GM19438 (cell line): ENCODE data around the gene RANBP17.
"Not testable (repeated sequence)": the region's sequence is repeated elsewhere in the genome, so short reads cannot be mapped to it uniquely, and the experiment has no call there.

ENCODE experiments used
- ATAC-seq: cut with Tn5 transposase; IDR thresholded peaks from one replicate; pipeline ENCODE4 v1.9.1; 2021; ENCODE audit warnings: low read depth; ENCODE audit not compliant: unreplicated experiment

RANBP17 gene

DNA sequence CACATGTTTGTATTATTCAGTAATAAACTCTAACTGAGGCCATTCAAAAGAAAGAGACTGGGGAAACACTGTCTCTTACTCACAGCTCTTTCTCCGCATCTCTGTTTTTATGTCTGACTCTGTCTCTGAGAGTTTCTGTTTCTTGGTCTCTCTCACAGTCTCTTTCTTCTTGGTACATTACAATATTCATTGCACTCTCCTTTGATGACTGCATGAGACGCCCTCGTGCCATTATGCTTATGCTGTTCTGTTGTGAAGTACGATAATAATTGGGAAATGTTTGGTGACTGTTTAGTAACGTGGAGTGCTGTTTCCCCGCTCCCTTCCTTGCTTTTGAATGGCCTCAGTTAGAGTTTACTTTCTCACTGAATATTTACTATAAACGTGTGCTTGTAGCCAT, 421.9 kb downstream of the RANBP17 start:
- no peak for ATAC-seq

DNA sequence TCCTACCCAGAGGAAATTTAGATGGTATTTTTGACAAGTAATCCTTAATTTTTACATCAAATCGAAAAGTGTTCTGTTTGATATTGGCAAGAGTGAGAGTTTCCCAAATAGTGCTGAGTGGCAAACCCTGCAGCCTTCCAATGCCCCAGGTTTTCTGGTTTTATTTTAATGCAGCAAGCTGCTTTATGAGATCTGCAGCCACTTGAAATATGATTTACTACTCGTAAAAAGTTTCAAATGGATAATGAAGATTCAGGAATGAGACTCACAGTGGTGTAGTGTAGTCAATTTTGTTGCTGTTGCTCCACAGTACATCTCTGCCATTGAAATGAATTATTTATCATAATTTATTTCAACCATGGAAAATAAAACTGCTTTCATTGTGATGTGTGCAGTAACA, 423.6 kb downstream of the RANBP17 start:
- no peak for ATAC-seq

DNA sequence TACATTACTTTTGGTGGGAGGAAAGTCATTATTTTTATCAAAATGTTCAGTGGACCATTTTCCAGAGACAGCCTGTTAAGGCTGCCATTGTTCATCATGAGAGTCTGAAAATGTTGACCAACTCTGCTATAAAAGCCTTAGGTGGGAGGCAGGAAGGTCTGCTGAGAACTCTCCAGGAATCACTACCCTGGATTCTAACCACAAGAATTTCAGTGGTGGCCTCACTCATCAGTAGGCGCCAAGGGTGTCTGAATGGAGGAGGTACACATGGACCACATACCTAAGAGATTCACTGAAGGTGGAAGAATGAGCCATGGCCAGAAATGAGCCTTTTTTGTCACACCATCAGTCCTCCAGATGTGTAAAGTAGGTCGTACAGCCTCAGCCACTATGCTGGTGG, 426.2 kb downstream of the RANBP17 start:
- ATAC-seq, result no peak

DNA sequence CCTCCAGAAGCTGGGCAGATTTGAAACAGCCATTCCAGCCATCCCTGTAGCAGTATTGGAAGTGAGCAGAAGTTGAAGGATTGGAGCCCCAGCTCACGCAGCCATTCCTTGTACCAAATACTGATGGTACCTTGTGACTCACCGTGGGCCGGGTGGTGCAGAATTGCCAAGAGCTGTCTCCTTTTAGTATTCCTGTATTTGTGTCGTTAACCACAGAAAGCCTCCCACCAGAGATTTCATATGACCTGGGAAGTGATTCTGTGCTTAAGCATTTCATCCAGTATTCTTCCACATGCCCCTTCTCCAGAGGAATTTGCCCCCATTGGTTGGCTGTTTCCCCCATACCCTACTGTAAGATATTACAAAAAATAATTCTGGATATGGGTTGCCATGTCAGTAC, 429.6 kb downstream of the RANBP17 start:
- no peak for ATAC-seq

DNA sequence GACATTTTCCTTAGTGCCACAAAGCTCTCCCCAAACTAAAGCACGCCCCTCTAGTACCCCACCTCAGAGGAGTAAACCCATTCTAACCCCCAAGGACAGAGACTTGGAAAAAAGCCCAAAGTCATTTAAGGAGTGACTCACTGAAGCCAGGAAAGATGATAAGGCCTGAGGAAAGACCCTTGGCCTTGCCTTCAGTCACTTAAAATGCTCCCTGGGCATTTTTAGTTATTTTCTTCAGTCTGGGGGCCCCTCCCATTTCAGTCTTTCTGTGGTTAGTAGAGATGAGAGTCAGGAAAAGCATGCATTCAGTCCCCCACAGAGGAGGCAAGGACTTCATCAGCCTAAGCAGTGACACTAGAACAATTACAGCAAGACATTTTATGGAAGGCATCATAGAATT, 433.5 kb downstream of the RANBP17 start:
- ATAC-seq, result no peak

DNA sequence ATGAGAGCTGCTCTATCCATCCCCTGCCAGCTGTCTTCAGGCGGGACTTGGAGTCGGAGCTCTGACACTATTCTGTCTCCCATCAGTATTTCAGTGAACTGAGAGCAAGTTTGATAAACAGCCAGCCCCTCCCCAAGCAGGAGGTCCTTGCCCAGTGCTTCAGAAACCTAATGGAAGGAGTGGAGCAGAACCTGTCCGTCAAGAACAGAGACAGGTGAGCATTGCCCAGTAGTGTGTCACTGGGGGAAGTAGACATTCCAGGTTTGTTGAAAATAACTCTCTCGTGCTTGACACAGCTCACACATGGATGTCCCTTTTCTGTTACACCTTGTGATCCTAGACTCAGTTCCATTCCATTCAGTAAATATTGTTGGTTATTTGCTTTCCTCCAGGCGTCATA, 434.0 kb downstream of the RANBP17 start:
- no peak for ATAC-seq

DNA sequence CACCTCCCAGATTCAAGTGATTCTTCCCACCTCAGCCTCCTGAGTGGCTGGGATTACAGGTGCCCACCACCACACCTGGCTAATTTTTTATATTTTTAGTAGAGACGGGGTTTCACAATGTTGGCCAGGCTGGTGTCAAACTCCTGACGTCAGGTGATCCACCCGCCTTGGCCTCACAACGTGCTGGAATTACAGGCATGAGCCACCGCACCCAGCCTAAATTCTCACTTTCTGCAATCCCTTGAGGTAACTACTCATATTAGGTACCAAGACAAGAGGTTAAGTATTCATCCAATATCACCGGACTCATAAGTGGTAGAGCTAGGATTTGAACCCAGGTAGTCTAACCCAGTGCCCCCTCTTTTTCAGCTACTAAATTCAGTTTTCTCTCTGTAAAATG, 436.1 kb downstream of the RANBP17 start:
- not testable (repeated sequence) for ATAC-seq

DNA sequence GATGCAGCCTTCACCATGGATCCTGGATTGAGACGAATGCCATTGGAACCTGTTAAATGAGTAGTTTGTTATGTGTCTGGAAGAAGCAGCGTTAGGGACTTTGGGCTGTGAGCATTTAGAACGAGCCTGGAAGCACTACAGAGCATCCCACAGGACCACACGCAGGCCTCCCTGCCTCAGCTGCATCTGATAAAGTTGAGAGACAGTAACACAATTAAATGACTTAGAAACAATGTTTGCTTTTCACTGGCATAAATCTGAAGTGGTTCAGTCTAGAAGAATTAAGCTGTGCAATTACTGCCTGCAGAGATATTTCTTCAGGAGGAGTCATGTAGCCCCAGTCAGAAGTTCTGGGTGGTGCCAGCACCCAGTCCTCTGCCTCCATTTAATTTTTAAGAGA, 437.4 kb downstream of the RANBP17 start:
- no peak for ATAC-seq

DNA sequence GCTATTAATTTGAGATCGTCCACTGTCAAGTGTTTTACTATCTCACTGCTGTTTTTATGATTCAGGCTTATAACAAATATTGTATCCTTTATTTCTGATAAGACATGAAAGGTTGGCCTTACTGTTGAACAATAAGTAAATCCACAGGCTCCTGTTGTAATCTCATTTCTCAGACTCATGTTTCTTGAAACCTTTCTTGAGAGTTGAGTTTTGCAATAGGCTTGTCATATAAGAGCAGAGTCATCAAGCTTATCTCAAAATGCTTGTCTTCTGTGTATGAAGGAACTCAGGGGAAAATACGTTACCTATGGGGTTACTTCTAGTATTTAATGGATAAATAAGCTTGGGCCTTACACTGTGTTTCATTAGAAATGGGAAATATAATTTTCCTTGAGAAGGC, 438.0 kb downstream of the RANBP17 start:
- ATAC-seq, result no peak

DNA sequence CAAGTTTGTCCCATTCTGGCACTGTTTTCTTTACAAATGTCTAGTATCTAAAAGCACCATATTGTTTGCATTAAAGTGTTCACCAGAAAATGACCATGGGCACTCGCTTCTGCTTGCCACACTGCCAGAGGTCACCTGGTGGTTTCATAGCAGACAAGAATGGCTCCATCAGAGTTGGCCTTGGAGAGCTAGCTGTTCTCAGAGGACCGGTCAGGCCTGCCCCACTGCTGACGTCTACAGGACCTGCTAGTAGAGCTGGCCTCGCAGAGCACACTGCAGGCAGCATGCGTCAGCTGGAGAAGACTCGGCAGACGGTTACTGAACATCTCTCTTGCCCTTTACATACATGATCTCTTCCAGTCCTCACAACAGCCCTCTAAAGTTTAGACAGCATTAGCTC, 438.5 kb downstream of the RANBP17 start:
- ATAC-seq, result no peak

DNA sequence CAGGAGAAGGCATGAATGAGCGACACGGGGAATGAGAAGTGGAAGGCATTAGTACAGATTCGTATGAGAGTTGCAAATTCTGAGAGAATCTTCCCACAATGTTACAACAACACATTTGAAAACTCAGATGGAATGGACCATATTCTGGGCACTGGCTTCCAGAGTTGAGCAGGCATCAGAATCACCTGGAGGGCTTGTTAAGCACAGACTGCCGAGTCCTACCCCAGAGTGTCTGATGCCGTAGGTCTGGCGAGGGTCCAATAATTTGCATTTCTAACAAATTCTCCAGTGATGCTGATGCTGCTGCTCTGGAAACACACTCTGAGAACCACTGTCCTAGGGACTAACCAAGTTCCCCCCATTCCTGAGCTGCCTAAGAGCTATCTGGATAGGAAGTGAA, 444.3 kb downstream of the RANBP17 start:
- ATAC-seq, result no peak

DNA sequence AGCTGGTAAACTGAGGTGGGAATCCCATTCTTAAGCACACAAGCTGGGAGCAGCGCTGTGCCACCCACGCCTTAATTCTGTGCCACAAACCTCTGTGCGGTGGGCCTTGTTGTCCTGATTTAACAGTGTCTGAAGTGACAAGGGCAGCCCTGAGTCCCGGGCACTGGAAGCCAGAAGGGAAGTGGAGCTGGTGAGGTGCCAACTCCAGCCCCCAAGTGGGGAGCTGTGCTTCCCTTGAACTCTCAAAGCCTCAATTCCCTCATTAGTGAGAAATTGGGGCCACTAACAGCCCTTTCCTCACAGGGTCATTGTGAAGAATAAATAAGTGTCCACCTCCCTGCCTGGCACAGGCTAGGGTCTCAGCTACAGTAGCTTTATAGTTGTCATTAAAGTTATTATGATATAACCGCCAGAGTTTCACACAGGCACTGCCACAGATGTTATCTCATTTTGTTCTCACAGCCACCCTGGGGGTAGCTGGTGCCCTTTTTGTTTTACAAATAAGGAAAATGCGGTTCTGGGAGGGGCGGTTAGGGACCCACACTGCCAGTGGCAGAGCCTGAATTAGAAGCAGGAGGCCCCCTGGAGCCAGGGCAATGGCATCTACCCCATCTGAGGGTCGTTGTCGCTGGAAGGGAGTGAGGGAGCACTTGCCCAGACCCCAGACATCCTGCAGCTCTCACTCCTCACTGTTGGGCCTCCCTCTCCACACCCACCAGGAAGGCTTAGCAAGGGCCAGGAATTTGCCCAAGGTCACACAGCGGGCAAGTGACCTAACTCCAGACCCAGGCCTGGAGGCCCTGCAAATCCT, 445.2 kb downstream of the RANBP17 start:
- ATAC-seq, result no peak

DNA sequence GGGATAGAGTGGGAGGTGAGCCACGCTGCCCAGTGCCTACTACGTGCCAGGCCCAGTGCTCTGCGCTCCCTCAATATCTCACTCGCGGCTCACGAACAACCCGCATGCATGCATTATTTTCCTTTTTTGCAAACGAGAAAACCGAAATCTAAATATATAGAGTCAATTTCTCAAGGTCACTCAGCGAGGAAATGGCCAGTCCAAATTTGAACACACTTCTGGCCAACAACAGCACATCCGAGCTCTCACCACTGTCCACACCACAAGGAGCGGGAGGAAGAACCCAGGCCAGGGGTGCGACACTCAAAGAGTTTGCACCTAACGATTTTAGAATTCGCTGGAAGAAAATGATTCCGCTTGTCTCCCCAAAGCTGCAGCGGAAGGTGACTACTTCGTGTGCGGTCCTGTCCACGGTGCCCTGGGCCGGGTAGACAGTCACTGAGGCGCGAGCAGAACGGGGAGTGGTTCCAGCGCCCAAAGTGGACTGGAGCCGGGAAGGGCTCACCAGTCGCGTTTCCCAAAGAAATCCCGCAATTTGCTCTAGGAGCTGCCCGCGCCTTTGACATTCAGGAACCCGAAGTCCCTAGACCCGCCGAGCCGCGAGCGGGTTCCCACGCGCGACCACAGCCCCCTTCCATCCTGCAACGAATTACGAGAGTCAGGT, 446.1 kb downstream of the RANBP17 start:
- ATAC-seq, result no peak

DNA sequence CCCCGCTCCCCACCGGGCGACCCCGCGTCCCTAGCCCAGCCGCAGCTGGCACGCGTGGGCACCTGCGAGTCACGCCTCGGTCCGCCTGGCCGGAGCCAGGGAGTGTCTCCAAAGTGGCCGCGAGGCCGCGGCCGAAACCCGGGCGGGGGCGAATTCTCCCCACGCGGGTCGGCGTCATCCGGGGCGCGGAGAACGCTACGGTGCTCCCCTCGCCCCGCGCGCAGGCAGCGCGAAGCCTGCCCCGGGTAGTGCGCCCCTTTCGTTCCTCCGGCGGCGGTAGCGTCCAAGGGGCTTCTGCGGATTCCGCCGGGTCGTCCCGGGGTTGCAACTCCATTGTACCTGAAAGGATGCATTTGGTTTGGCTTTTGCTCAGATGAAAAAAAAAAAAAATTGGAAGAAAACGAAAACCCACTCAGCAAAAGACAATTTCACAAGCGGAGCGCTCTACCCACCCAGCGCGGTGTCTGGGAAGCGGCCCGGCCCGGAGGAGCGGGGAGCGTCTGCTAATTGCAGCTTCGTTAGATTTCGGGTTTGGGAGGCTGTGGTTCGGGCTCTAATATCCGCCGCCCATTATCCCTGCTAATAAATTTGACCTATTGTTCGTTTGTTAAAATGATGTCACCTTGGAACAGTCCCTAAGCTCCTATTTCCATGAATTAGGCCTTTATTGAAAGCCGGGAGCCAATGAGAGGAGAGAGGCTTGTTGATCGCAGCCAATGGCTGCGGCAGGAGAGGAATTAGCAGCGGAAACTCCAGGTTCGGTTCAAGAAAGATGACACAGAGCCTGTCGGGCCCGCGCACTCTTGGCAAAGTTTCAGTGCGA, 446.8 kb downstream of the RANBP17 start, which contains the start of gene TLX3:
Gene TLX3 (plus strand): TSS at position 796 of the 823 bp plus-strand sequence. CDS start 118 bp downstream, outside the sequence.
- ATAC-seq, result no peak

DNA sequence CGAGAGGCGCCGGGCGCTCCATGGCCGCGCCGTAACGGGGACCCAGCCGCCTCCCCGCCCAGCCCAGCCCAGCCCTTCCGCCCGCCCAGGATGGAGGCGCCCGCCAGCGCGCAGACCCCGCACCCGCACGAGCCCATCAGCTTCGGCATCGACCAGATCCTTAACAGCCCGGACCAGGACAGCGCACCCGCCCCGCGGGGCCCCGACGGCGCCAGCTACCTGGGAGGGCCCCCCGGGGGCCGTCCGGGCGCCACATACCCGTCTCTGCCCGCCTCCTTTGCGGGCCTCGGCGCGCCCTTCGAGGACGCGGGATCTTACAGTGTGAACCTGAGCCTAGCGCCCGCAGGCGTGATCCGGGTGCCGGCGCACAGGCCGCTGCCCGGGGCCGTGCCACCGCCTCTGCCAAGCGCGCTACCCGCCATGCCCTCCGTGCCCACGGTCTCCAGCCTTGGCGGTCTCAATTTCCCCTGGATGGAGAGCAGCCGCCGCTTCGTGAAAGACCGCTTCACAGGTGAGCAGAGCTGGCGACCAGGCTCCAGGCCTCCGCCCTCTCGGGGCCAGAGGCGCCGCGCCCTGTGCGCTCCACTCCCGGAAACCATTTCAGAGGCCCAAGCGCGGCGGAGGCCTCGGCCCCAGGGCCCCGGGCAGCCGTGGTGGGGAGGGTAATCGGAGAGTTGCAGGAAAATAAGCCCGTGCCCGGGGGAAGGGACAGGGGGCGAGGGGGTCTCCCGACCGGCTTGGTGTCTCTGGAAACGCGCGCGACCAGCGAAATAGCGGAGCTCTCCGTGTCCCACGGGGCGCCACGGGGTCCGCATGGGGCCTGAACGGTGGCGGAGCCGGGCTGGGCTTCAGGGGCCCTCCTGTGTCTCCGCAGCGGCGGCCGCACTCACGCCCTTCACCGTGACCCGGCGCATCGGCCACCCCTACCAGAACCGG, 447.7 kb downstream of the RANBP17 start:
- ATAC-seq, result no peak

DNA sequence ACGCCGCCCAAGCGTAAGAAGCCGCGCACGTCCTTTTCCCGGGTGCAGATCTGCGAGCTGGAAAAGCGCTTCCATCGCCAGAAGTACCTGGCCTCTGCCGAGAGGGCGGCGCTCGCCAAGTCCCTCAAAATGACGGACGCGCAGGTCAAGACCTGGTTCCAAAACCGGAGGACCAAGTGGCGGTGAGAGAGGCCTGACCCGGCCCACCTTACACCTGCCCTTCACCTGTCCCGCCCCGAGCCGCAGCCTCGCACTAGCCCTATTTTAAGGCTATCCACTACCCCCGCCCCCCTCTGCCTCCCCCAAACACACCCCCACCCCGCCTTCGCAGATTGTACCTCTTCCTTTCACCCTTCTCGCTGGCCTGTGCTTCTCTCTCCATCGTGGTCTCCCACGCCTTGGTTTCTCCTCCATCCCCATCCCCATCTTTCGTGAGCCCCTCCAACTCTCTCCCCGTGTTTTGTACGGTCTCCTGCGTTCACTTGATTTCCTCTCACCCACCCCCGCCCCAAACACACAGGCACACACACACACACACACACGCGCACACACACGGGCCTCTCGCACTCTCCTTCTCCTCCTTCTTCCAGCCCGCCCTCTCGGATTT, 448.5 kb downstream of the RANBP17 start:
- no peak for ATAC-seq

DNA sequence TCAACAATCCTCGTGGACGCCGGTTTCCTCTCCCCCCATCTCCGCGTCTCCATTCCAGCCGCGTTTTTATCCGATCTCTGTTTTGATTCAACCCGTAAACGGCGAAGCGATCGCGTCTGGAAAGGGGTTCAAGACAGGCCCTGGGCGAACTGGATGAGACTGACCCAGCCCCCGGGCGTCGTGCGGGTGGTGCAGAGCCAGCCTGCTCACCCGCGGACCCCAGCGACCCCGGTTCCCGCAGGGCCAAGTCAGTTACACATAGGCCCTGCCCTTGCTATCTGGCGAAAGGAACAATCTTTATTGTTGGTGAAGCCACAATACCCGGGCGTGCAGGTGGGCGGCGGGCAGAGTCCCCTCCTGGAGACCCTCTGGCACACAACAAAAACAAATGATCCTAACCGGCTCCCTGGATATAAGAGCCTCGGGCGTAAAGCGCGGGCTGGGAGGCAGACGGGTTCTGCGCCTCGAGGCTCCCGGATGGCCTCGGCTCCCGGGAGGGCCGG, 449.1 kb downstream of the RANBP17 start:
- no peak for ATAC-seq

DNA sequence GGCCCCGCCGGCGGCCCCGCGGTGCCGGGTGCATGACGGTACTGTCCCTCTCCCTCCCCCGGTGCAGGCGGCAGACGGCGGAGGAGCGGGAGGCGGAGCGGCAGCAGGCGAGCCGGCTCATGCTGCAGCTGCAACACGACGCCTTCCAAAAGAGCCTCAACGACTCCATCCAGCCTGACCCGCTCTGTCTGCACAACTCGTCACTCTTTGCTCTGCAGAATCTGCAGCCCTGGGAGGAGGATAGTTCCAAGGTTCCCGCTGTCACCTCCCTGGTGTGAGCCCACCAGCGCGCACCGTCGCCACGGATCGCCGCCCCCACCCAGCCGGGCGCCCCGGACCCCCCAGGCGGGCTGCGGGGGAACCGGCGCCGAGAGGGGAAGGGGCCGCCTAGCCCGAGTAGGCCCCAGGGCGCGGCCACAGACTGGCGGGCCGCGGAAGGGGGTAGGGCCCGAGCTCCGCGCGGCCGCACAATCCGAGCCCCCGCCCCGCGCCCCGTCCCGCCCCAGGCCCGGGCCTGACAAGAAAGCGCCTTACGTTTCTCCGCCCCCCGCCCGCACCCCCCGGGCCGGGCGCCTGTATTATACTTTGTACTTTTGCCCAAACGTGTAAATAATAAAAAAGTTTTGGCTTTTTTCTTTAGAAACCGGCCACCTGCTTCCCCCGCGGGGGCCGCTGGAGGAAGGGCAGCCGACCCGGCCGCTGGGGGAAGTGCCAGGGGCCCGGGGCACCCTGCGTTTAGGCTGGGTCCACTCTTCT, 449.7 kb downstream of the RANBP17 start:
- no peak for ATAC-seq
